ENCODE data around the gene ITGA4. TPM values are rescaled to one million over a fixed set of nuclear protein-coding genes. Genes with fewer than 3 reads are reported as not detected.

Gene ITGA4
- total and polyA plus RNA-seq, 2 experiments from 2014 or later, result 0.39 to 0.44 TPM

DNA sequence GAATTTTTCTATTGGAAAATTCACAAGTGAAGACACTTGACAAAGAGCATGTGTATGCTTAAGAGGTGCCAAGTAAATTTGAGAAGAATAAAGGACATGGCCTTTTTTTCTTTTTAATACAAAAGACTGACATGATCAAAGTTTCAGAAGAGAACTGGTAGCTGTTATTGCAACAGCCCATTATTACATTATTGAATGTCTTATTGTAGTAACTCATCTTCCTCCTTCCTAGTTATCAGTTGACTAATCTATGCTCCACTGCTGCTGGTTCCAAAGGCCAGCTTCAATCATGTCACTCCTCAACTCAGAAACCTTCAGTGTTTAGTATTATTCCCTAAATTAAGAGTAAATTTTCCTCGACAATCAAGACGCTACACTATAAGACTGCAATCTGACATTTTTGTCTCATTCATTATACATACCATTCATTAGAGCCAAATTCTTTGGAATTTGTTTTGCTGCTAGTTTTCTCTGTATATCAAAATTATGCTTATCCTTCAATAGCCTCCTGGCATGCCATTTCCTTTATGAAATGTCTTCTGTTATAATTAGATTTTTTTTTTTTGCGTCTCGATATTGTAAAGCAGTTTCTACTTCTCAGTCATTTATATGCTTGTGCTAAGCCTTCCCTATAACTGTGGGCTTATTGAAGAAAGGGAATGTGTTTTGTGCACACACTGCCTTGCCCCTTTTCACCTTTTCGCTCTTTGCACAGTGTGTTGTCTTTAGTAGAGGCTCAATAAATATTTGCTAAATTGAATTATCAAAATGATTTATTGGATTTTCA is 27.9 kb downstream of the ITGA4 start:
- no peaks in the 10 kb centered on the region for H3K9me3 ChIP-seq (ENCODE audit: low read depth)
- no peak for TF ChIP-seq CTCF (IDR thresholded peaks at IDR 0.05; ENCODE audit: low read depth, low read length)

DNA sequence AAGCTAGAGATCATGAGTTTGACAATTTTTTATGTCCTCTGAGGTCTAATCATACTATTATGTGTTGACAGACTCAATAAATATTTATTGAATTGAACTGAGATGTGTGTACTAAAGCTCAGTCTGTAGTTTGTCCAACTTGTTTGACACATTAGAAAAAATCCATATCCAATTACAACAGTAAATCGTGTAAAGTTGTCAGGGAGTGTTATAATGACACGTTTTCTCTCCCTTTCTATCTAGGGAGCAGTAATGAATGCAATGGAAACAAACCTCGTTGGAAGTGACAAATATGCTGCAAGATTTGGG is 28.4 kb downstream of the ITGA4 start:
- Histone ChIP-seq H3K4me3 (no peak overlapping the region), H3K27ac (no peak overlapping the region), H3K4me1 (ENCODE audit: low read depth) (no peaks in the 10 kb centered on the region), H3K36me3 (no peaks in the 10 kb centered on the region), H3K9me3 (ENCODE audit: low read depth) (no peaks in the 10 kb centered on the region), H3K27me3 (no peaks in the 10 kb centered on the region)
- no peak for DNase-seq (ENCODE audit: low read depth in 1 of 2, low spot score in 1 of 2)
- TF ChIP-seq CTCF (IDR thresholded peaks at IDR 0.05; ENCODE audit: low read depth, low read length), result no peak

More for the DNA sequence above, 27.9 kb downstream of the ITGA4 start:
- Histone ChIP-seq H3K27ac (no peak overlapping the region), H3K4me3 (no peak overlapping the region), H3K4me1 (ENCODE audit: low read depth) (peaks cover 4% of the 10 kb centered on the region), H3K36me3 (no peaks in the 10 kb centered on the region), H3K27me3 (no peaks in the 10 kb centered on the region)
- no peak for DNase-seq (ENCODE audit: low read depth in 1 of 2, low spot score in 1 of 2)

GRCh38 chr2:181499231-181499630 is 42.0 kb downstream of the ITGA4 start:
- no peak for TF ChIP-seq CTCF (IDR thresholded peaks at IDR 0.05; ENCODE audit: low read depth, low read length)
- H3K27ac ChIP-seq, result no peak overlapping the region

GRCh38 chr2:181500201-181500600 is 43.0 kb downstream of the ITGA4 start:
- TF ChIP-seq CTCF (IDR thresholded peaks at IDR 0.05; ENCODE audit: low read depth, low read length), result no peak

More at GRCh38 chr2:181499231-181499630, 42.0 kb downstream of the ITGA4 start:
- DNase-seq (ENCODE audit: low read depth in 1 of 2, low spot score in 1 of 2), result no peak
- Histone ChIP-seq H3K9me3 (ENCODE audit: low read depth) (no peaks in the 10 kb centered on the region), H3K36me3 (no peaks in the 10 kb centered on the region), H3K27me3 (no peaks in the 10 kb centered on the region), H3K4me3 (no peak overlapping the region), H3K4me1 (ENCODE audit: low read depth) (no peaks in the 10 kb centered on the region)

GRCh38 chr2:181515719-181516118 is 58.5 kb downstream of the ITGA4 start:
- Histone ChIP-seq H3K9me3 (ENCODE audit: low read depth) (no peaks in the 10 kb centered on the region), H3K27ac (no peak overlapping the region), H3K36me3 (no peaks in the 10 kb centered on the region), H3K27me3 (no peaks in the 10 kb centered on the region), H3K4me1 (ENCODE audit: low read depth) (no peaks in the 10 kb centered on the region), H3K4me3 (no peak overlapping the region)
- no peak for TF ChIP-seq CTCF (IDR thresholded peaks at IDR 0.05; ENCODE audit: low read depth, low read length)
- no peak for DNase-seq (ENCODE audit: low read depth in 1 of 2, low spot score in 1 of 2)

More at GRCh38 chr2:181500201-181500600, 43.0 kb downstream of the ITGA4 start:
- no peak for DNase-seq (ENCODE audit: low read depth in 1 of 2, low spot score in 1 of 2)
- H3K27ac ChIP-seq, result no peak overlapping the region
- H3K36me3 ChIP-seq, result no peaks in the 10 kb centered on the region
- H3K9me3 ChIP-seq (ENCODE audit: low read depth), result no peaks in the 10 kb centered on the region
- no peaks in the 10 kb centered on the region for H3K4me1 ChIP-seq (ENCODE audit: low read depth)
- H3K27me3 ChIP-seq, result no peaks in the 10 kb centered on the region
- no peak overlapping the region for H3K4me3 ChIP-seq

Measured in cardiac muscle cell (in vitro differentiated cells and primary cell).